Epithelial cell of esophagus (primary cell): ENCODE results near the gene MTA1.

Experiments
- DNase-seq: peaks from one replicate; pipeline ENCODE4 v3.0.0; 2010; ENCODE audit warnings: low read depth
- H3K4me3 ChIP-seq: 2 replicates; pipeline ENCODE4 v1.5.1; 2011; ENCODE audit warnings: mild to moderate bottlenecking, low read length, control low read depth
- CTCF ChIP-seq: IDR thresholded peaks from 2 replicates; pipeline ENCODE4 v1.5.1; 2011; ENCODE audit warnings: low read depth, mild to moderate bottlenecking, low read length, control low read depth, inconsistent platforms; ENCODE audit not compliant: insufficient read depth; ENCODE audit errors: missing control alignments

Gene MTA1

GRCh38 chr14:105420974-105421674, 1.5 kb downstream of the MTA1 start:
- TF ChIP-seq CTCF = no peak
- H3K4me3 ChIP-seq = peak overlapping the region; percentile 71
- no peak for DNase-seq

GRCh38 chr14:105421723-105422615, 2.3 kb downstream of the MTA1 start:
- no peak for TF ChIP-seq CTCF
- H3K4me3 ChIP-seq = peak overlapping the region; percentile 71
- no peak for DNase-seq

- no peak for TF ChIP-seq CTCF
- DNase-seq = no peak
- no peak overlapping the region for H3K4me3 ChIP-seq
These were observed 3.3 kb downstream of the MTA1 start for GRCh38 chr14:105422695-105423487.

GRCh38 chr14:105423488-105424195, 4.0 kb downstream of the MTA1 start:
- TF ChIP-seq CTCF = no peak
- DNase-seq = no peak
- H3K4me3 ChIP-seq = no peak overlapping the region

GRCh38 chr14:105424861-105425260, 5.2 kb downstream of the MTA1 start:
- DNase-seq = no peak
- TF ChIP-seq CTCF = no peak
- no peak overlapping the region for H3K4me3 ChIP-seq

GRCh38 chr14:105425823-105426247, 6.2 kb downstream of the MTA1 start:
- DNase-seq = no peak
- no peak for TF ChIP-seq CTCF

More at GRCh38 chr14:105425823-105426247, 6.2 kb downstream of the MTA1 start:
- no peak overlapping the region for H3K4me3 ChIP-seq
